ENCODE measurements around the gene SIRT6. TPM values are rescaled to one million over a fixed set of nuclear protein-coding genes. Genes with fewer than 3 reads are reported as not detected.

SIRT6 gene
- total RNA-seq, 4 donors from 2014 or later, result 18.7 to 39.8 (median 32.9) TPM

GRCh38 chr19:4174213-4174894, 8.0 kb downstream of the SIRT6 start:
- intact Hi-C loops (cut with DNase I; ENCODE audit: low total_unique reads), result no loop called here
- H3K4me3 ChIP-seq (ENCODE audit: low read depth, poor library complexity, severe bottlenecking), result no peak overlapping the region
- WGBS, 2 donors, result 77% methylated on average over 10 to 21 of the region's 21 CpGs
- DNase-seq (ENCODE audit: low spot score in 2 of 2), result no peak
- TF ChIP-seq, protein P1, sequence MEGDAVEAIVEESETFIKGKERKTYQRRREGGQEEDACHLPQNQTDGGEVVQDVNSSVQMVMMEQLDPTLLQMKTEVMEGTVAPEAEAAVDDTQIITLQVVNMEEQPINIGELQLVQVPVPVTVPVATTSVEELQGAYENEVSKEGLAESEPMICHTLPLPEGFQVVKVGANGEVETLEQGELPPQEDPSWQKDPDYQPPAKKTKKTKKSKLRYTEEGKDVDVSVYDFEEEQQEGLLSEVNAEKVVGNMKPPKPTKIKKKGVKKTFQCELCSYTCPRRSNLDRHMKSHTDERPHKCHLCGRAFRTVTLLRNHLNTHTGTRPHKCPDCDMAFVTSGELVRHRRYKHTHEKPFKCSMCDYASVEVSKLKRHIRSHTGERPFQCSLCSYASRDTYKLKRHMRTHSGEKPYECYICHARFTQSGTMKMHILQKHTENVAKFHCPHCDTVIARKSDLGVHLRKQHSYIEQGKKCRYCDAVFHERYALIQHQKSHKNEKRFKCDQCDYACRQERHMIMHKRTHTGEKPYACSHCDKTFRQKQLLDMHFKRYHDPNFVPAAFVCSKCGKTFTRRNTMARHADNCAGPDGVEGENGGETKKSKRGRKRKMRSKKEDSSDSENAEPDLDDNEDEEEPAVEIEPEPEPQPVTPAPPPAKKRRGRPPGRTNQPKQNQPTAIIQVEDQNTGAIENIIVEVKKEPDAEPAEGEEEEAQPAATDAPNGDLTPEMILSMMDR (IDR thresholded peaks at IDR 0.05), result no peak
- no peak for TF ChIP-seq POLR2A (IDR thresholded peaks at IDR 0.05)

DNA sequence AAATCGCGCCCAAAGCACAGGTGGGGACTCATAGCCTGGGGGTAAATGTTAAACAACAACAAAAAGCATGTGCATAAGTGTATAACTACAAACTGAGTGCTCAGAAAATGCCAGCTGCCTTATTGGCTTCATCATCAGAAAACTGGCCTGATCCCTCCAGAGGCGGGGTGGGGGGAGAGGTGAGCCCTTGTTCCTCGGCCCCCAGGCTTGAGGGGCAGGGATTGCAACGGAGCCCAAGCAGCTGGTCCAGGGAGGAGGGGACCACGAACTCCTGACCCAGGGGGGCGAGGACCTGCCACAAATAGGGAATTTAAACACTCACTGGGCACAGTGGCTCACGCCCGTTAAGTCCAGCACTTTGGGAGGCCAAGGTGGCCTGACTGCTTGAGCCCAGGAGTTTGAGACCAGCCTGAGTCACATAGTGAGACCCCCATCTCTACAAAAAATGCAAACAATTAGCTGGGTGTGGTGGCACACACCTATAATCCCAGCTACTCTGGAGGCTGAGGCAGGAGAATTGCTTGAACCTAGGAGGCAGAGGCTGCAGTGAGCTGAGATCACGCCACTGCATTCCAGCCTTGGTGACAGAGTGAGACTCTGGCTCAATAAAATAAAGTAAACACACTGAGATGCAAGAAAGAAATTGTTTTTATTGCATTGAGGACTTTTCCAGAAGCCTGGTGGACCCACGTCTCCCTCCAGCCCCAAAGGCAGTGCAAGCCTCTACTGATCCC, 8.7 kb downstream of the SIRT6 start:
- TF ChIP-seq, protein P1 (IDR thresholded peaks at IDR 0.05), result no peak
- TF ChIP-seq POLR2A (IDR thresholded peaks at IDR 0.05), result no peak
- H3K4me3 ChIP-seq (ENCODE audit: low read depth, poor library complexity, severe bottlenecking), result no peak overlapping the region
- intact Hi-C loops (cut with DNase I; ENCODE audit: low total_unique reads), result no loop called here
- 36 to 45% methylated on average over 10 to 11 of the region's 11 CpGs for WGBS, 2 donors
- no peak for DNase-seq (ENCODE audit: low spot score in 2 of 2)

GRCh38 chr19:4172861-4173473, 9.4 kb downstream of the SIRT6 start:
- no peak overlapping the region for H3K4me3 ChIP-seq (ENCODE audit: low read depth, poor library complexity, severe bottlenecking)
- intact Hi-C loops (cut with DNase I; ENCODE audit: low total_unique reads), result no loop called here
- no peak for TF ChIP-seq POLR2A (IDR thresholded peaks at IDR 0.05)
- TF ChIP-seq, protein P1 (IDR thresholded peaks at IDR 0.05), result no peak
- WGBS, 2 donors, result 7% methylated on average over 26 to 31 of the region's 45 CpGs
- no peak for DNase-seq (ENCODE audit: low spot score in 2 of 2)

GRCh38 chr19:4171676-4172075, 10.7 kb downstream of the SIRT6 start:
- TF ChIP-seq POLR2A (IDR thresholded peaks at IDR 0.05), result no peak
- TF ChIP-seq, protein P1 (IDR thresholded peaks at IDR 0.05), result no peak
- no peak overlapping the region for H3K4me3 ChIP-seq (ENCODE audit: low read depth, poor library complexity, severe bottlenecking)
- 55 to 69% methylated on average over 14 to 17 of the region's 22 CpGs for WGBS, 2 donors
- no peak for DNase-seq (ENCODE audit: low spot score in 2 of 2)
- intact Hi-C loops (cut with DNase I; ENCODE audit: low total_unique reads), result no loop called here

GRCh38 chr19:4164262-4164661, 18.1 kb downstream of the SIRT6 start:
- WGBS, 2 donors, result 42 to 52% methylated on average over 11 of the region's 11 CpGs
- no peak for TF ChIP-seq POLR2A (IDR thresholded peaks at IDR 0.05)
- TF ChIP-seq, protein P1 (IDR thresholded peaks at IDR 0.05), result no peak
- no peak overlapping the region for H3K4me3 ChIP-seq (ENCODE audit: low read depth, poor library complexity, severe bottlenecking)
- no peak for DNase-seq (ENCODE audit: low spot score in 2 of 2)
- intact Hi-C loops (cut with DNase I; ENCODE audit: low total_unique reads), result no loop called here

All from lower leg skin (tissue), 4 donors.